Nephron (organoid): Measurements from ENCODE around the gene CLCN1.

Experiments used
- H3K27ac Mint-ChIP-seq, 3 experiments: 2 replicates each; pipeline ENCODE4 v1.8.0; 2020; ENCODE audit warnings: mixed read lengths in 3 of 3, mild to moderate bottlenecking in 2 of 3, moderate library complexity in 1 of 3
- H3K27me3 Mint-ChIP-seq: 2 replicates; pipeline ENCODE4 v1.8.0; 2021; ENCODE audit warnings: low read depth, mild to moderate bottlenecking, moderate library complexity, mixed read lengths
- H3K36me3 Mint-ChIP-seq: 2 replicates; pipeline ENCODE4 v1.8.0; 2020; ENCODE audit warnings: low read depth, mixed read lengths
- H3K4me1 Mint-ChIP-seq: 2 replicates; pipeline ENCODE4 v1.8.0; 2020; ENCODE audit warnings: mixed read lengths
- H3K4me3 Mint-ChIP-seq, 3 experiments: 2 replicates each; pipeline ENCODE4 v1.8.0; 2020; ENCODE audit warnings: mild to moderate bottlenecking in 3 of 3, mixed read lengths in 3 of 3, moderate library complexity in 2 of 3
- H3K9me3 Mint-ChIP-seq: 2 replicates; pipeline ENCODE4 v1.8.0; 2020; ENCODE audit warnings: mixed read lengths
- TF ChIP-seq, protein P1 (sequence below), 3 experiments: fragments of 200-600 bp; sonication (generic); IDR thresholded peaks; one replicate each; pipeline ENCODE4 v1.5.0; 2021; ENCODE audit warnings: antibody characterized with exemption in 3 of 3; ENCODE audit not compliant: unreplicated experiment in 3 of 3

The CLCN1 gene

DNA sequence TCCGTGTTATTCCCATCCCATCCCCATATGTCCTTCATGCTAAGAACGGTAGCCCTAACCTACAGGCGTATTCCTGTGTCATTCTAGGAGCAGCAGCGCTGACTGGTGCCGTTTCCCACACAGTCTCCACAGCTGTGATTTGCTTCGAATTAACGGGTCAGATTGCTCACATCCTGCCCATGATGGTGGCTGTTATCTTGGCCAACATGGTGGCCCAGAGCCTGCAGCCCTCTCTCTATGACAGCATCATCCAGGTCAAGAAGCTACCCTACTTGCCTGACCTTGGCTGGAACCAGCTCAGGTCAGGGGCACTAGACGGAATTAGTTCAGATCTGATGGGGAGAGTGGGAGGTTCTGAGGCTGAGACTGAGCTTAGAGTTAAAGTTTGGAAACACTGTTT, 25.9 kb downstream of the CLCN1 start:
- Mint-ChIP-seq H3K27ac (no peak overlapping the region), H3K36me3 (no peaks in the 10 kb centered on the region), H3K27me3 (peaks cover 34% of the 10 kb centered on the region), H3K4me3 (no peak overlapping the region), H3K4me1 (no peaks in the 10 kb centered on the region), H3K9me3 (no peaks in the 10 kb centered on the region)
- TF ChIP-seq, protein P1, sequence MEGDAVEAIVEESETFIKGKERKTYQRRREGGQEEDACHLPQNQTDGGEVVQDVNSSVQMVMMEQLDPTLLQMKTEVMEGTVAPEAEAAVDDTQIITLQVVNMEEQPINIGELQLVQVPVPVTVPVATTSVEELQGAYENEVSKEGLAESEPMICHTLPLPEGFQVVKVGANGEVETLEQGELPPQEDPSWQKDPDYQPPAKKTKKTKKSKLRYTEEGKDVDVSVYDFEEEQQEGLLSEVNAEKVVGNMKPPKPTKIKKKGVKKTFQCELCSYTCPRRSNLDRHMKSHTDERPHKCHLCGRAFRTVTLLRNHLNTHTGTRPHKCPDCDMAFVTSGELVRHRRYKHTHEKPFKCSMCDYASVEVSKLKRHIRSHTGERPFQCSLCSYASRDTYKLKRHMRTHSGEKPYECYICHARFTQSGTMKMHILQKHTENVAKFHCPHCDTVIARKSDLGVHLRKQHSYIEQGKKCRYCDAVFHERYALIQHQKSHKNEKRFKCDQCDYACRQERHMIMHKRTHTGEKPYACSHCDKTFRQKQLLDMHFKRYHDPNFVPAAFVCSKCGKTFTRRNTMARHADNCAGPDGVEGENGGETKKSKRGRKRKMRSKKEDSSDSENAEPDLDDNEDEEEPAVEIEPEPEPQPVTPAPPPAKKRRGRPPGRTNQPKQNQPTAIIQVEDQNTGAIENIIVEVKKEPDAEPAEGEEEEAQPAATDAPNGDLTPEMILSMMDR (IDR thresholded peaks at IDR 0.05; ENCODE audit: unreplicated experiment in 3 of 3) = no peak

DNA sequence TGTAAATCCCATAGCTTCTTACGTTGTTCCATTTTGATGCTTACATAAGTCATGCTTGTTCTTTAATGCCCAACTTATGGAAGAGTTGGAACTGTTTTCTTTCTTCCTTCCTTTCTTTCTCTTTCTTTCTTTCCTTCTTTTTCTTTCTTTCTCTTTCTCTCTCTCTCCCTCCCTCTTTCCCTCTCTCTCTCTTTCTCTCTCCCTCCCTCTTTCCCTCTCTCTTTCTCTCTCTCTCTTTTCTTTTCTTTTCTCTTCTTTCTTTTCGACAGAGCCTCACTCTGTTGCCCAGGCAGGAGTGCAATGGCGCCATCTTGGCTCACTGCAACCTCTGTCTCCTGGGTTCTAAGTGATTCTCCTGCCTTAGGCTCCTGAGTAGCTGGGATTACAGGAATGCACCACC, 27.7 kb downstream of the CLCN1 start:
- TF ChIP-seq, protein P1 (IDR thresholded peaks at IDR 0.05; ENCODE audit: unreplicated experiment in 3 of 3) = no peak
- H3K36me3 Mint-ChIP-seq = no peaks in the 10 kb centered on the region
- H3K9me3 Mint-ChIP-seq = no peaks in the 10 kb centered on the region
- H3K27me3 Mint-ChIP-seq = peaks cover 33% of the 10 kb centered on the region
- H3K4me1 Mint-ChIP-seq = no peaks in the 10 kb centered on the region
- H3K27ac Mint-ChIP-seq = no peak overlapping the region
- H3K4me3 Mint-ChIP-seq = no peak overlapping the region

DNA sequence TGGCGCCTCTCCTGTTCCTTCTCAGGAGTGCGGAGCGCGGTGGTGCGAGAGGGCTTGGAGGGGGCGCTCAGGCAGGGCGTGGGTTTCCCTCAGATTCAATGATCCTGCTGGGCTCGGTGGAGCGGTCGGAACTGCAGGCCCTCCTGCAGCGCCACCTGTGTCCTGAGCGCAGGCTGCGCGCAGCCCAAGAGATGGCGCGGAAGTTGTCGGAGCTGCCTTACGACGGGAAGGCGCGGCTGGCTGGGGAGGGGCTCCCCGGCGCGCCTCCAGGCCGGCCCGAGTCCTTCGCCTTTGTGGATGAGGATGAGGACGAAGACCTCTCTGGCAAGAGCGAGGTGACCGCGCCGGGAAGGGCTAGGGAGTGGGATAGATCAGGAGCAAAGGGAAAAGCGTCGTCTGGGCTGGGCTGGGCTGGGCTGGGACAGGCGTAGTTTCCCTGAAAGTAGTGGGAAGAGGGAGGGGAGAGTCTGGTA, 29.6 kb downstream of the CLCN1 start:
- Mint-ChIP-seq H3K27me3 (peaks cover 33% of the 10 kb centered on the region), H3K4me1 (no peaks in the 10 kb centered on the region), H3K9me3 (no peaks in the 10 kb centered on the region), H3K36me3 (no peaks in the 10 kb centered on the region), H3K27ac (no peak overlapping the region), H3K4me3 (peak overlapping the region; percentile 48 to 71 (median 71))
- TF ChIP-seq, protein P1 (IDR thresholded peaks at IDR 0.05; ENCODE audit: unreplicated experiment in 3 of 3) = peak; percentile 44 to 62 (median 55)

DNA sequence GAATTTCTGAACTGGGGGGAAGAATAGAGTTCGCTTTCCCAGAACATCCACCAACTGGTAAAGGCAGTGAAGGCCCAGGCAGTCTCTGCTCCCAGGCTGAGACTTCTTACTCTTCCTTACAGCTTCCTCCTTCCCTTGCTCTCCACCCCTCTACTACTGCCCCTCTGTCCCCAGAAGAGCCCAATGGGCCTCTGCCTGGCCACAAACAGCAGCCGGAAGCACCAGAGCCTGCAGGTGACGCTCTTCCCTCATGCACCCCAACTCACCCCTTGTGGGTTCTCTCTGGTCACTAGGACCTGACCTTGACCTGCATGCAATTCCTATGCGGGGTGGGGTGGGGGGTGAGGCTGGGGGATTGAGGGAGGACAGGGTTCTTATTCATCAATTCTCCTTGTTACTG, 30.1 kb downstream of the CLCN1 start:
- peaks cover 30% of the 10 kb centered on the region for H3K27me3 Mint-ChIP-seq
- no peaks in the 10 kb centered on the region for H3K36me3 Mint-ChIP-seq
- no peak overlapping the region for H3K27ac Mint-ChIP-seq
- TF ChIP-seq, protein P1 (IDR thresholded peaks at IDR 0.05; ENCODE audit: unreplicated experiment in 3 of 3) = no peak
- H3K9me3 Mint-ChIP-seq = no peaks in the 10 kb centered on the region
- no peaks in the 10 kb centered on the region for H3K4me1 Mint-ChIP-seq
- peak overlapping the region in 1 of 3 experiments; percentile 44 for H3K4me3 Mint-ChIP-seq

DNA sequence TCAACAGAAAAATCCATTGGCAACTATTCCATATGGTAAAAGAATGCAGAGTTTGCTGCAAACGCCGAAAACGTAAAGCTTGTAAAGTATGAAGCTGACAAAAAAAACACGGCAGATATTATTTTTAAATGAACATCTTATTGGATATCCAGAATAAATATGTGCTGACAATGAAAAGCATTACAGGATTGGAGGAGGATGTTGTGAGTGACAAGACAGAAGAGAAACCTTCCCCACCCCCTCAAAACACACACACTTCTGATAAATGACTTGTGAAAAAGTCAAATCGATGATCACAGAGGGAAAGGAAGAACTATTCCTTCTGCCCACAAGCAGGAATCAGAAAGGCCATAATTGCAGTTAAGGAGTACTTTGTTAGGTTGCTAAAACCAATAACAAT, 32.0 kb downstream of the CLCN1 start:
- Mint-ChIP-seq H3K27me3 (peaks cover 34% of the 10 kb centered on the region), H3K27ac (no peak overlapping the region), H3K4me1 (no peaks in the 10 kb centered on the region), H3K36me3 (no peaks in the 10 kb centered on the region), H3K4me3 (no peak overlapping the region), H3K9me3 (no peaks in the 10 kb centered on the region)
- TF ChIP-seq, protein P1 (IDR thresholded peaks at IDR 0.05; ENCODE audit: unreplicated experiment in 3 of 3) = no peak

DNA sequence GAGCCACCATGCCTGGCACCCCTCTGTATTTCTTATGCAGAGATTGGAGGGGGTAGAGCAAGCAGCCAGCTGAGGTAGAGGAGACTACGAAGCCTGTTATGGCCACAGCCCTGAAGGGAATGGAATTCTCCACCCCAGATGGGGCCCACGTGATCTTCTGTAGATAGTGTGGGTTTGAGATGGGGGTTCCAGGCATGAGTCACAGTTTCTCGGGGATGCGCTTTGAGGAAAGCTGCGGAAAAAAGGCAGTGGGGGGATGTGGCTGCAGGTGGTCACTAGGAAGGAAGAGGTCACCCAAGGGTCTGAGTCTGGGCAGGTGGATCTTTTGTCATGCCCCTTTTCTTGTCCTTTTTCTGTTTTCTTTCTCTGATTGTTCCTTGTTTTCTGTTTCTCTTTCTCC, 35.1 kb downstream of the CLCN1 start:
- TF ChIP-seq, protein P1 (IDR thresholded peaks at IDR 0.05; ENCODE audit: unreplicated experiment in 3 of 3) = no peak
- Mint-ChIP-seq H3K27me3 (peaks cover 32% of the 10 kb centered on the region), H3K4me1 (no peaks in the 10 kb centered on the region), H3K9me3 (no peaks in the 10 kb centered on the region), H3K4me3 (no peak overlapping the region), H3K36me3 (no peaks in the 10 kb centered on the region), H3K27ac (no peak overlapping the region)
